GM19238 (cell line): ENCODE data around the gene CDC42BPA.
"Not testable (repeated sequence)": the region's sequence is repeated elsewhere in the genome, so short reads cannot be mapped to it uniquely, and the experiment has no call there.

ENCODE experiments used
- DNase-seq: peaks from one replicate; pipeline ENCODE4 v3.0.0; 2011; ENCODE audit warnings: low spot score; ENCODE audit not compliant: insufficient read length

Gene CDC42BPA

DNA sequence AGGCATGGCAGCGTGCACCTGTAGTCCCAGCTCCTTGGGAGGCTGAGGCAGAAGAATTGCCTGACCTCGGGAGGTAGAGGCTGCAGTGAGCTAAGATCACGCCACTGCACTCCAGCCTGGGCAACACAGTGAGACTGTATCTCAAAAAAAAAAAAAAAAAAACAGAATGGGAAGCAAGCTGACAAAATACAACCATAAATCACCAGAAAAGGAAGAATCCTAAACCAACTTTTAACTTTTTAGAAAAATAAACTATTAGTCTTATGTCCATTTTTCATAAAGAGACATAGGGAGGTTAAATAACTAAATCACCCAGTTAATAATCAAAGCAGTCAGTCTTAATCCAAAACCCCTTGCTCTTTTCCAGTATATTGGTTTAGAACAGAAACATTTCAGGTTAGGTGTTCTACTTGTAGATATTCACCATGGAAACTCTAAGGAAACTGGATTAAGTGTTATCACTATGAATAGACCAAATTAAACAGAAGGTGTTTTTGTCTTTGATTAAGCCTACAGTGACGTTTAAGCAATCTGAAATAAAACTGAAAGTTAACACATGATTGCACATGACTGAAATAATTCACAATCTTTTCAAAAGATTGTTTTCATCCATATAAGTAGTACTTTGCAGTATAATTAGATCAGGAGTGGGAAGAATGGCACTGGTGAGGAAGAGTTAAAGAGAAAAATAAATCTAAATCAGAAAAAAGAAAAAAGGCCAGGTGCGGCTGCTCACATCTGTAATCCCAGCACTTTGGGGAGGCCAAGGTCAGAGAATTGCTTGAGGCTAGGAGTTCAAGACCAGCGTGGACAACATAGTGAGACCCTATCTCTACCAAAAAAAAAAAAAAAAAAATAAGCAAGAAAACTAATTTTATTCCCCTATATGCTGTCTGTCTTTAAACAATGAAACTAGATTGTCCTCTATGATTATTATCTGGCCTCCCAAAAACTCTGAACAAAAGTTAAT lies 9.6 kb downstream of the CDC42BPA start:
- DNase-seq: no peak

DNA sequence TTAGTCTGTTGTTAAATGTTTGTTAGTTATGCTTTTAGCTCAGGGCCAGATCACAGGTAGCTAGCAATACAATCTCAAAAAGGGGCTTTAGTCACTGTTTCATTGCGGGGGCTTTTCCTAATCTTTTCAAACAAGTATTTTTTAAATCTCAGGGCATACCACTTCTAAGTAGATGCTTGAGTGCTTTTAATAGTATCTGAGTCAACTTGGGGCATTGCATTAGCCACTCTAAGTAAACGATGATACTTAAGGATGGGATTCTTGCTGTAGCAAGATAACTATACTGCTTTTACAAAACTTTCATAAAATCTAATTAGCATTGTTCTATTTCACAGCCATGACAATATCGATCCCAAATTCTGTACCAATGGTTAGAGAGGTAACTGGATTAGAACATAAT lies 11.6 kb downstream of the CDC42BPA start:
- DNase-seq: no peak

DNA sequence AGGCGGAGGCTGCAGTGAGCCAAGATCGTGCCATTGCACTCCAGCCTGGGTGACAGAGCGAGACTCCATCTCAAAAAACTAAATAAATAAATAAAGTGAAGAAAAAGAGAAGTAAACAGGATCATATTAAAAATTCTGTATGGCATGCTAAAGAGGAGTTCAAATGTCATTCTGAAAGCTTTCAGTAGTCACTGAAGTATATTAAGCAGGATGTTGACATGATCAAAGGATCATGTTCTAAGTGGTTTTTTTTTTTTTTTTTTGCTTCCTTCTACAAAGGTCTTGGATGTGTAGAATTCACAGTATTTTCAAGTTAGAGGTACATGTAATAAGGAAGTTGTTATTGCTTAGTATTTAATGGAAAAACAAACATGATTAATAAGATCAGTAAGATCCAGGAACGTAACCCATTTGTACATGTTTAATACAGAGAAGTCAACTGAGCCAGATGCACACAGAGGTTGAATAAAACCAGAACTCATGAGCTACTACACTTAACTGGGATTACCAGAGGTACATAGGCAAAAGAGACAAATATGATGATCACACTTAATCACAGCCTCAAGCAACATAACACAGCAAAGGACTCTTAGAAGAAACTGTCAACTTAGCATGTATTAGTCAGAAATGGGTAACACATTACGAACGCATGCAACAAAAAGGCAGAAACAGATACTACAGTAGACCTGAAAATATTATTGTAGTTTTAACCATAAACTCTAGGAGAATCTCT lies 12.2 kb downstream of the CDC42BPA start:
- DNase-seq: no peak

DNA sequence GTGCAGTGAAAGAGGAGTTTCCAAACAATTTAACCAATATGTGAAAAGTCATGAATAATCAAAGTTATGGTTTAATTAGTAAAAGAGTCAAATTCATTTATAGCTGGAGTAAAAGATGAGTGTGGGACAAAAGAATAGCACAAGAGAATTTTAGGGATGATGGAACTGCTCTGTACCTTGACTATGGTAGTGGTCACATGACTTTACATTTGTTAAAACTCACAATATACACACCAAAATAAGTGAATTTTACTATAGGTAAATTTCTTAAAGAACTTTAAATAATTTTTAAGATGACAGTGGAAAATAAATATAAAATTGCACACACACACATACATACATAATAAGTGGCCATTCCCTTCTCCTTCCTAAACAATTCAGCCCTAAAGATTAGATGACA lies 13.6 kb downstream of the CDC42BPA start:
- no peak for DNase-seq

DNA sequence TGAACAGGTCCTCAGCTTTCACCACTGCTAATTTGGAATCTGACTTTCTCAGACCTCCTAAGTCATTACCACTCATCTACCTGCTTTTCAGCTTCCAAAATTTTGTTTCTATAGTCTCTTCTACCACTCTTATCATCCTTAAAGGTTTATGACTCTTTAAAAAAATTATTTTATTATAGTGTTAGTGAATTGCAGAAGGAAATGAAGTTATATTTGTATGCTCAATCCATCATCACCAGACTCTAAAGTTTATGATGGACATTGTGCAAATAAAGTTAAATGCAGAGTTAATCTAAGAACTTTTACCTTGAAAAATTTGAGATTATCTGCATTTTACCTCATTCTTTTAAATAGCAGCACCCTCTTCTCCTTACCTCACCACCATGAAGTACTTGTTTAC lies 14.6 kb downstream of the CDC42BPA start:
- no peak for DNase-seq

DNA sequence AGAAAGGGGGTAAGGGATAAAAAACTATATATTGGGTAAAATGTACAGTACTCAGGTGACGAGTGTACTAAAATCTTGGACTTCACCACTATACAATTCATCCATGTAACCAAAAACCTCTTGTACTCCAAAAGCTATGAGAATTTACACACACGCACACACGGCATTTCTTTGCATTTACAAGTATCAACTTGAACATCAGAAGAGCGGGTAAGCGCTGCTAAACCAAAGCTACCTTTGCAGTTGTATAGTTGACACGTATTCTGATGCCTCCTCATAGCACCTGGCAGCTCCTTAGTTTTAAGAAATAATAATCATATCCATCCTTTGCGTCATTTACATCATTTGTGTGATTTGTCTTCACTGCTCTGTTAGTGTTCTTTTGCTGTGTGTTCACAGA lies 17.6 kb downstream of the CDC42BPA start:
- no peak for DNase-seq

DNA sequence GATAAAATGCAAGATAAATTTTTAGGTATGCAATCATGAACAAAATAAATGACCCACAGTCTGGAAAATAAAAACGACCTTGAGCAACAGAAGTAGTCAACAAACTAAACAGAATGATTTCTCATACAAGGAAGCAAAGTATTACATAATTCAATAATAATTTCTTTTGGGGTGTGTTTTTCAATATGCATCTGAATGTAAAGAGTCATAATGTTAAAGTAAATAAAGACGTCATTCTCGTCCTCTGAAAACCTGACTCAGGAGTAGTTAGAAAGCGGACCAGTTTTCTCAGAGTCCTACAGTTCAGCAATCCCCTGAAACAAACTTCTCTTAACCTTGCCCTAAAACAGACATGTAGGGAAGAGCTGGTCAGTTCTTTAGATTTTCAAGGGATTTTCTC lies 18.6 kb downstream of the CDC42BPA start:
- no peak for DNase-seq

DNA sequence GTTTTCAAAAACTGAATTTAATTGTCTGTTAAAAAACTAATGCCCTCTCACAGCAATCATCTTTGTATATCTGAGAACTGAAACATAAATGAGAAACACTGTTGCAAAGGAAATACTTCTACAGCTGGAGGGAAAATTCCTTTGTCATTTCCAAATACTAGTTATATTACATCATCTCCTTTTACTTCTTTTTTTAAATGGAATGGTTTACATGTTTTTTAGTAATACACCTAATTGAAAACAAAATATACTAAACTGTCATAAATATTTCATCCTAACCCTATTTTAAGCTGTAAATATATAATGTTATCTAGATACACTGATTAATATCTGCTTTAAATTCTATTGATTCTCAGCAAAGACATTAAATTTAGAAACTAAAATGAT lies 19.1 kb downstream of the CDC42BPA start:
- no peak for DNase-seq

DNA sequence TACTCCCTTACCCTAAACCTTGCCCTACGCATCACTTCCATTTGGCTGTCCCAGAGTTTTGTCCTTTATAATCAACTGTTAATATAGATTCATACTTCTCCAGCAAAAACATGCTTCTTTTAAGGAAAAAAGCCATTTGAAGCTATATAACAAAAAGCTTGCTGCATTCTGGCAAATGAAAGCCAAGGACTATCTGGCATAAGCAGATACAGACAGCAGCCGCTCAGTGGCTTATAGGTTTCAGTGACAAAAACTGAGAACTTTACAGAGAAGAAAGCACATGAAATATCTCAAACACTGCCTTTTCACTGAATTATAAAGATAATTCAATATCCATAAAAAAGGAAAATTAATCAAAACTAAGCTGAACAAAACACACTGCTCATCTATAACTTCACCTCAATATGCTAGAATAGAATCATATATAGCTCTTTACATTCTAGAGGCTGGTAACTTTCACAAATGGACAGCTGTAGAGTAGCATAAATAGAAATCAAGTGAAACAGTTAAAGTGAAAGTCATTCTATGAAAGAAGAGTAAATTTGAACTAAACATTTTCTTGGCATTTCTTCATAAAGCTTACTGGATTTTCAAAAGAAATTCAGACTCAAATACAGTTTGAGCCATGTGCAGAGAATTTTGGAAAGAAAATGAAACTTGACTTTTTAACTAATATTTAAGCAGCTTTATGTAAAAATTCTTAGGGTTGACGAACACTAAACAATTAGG lies 19.6 kb downstream of the CDC42BPA start:
- DNase-seq: no peak

DNA sequence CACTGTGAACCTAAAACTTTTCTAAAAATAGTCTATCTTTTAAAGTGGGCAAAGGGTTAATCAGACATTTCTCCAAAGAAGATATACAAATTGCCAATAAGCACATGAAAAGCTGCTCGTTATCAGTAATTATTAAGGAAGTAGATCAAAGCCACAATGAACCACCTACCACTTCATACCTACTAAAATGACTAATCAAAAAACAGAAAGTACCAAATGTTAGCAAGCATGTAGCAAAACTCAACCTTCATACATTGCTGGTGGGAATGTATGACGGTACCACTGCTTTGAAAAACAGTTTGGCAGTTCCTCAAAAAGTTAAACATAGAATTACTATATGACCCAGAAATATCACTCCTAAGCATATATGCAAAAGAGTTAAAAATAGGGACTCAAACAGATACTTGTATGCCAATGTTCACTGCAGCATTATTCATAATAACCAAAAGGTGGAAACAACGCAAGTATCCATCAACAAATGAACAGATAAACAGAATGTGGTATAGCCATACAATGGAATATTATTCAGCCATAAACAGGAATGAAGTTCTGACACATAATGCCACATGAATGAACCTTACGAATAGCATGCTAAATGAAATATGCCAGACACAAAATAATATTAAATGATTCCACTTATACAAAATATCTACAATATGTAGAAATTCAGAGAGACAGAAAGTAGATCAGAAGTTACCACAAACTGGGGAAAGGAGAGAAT lies 21.1 kb downstream of the CDC42BPA start:
- no peak for DNase-seq

DNA sequence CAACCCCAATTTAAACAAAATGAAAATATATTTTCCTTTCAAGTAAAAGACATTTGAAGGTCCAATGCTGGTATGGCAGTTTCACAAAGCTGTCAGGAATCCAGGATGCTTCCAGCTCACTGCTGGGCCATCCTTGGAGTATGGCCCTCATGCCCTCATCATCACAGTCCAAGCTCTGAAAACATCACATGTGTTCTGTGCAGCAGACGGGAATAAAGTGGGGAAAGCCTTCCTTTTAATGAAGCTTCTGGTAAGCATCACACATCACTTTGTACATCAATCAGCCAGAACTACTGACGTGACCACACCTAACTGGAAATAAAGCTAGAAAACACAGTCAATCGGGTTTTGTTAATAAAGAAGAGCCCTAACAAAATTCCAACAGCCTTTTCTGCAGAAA lies 22.7 kb downstream of the CDC42BPA start:
- no peak for DNase-seq

DNA sequence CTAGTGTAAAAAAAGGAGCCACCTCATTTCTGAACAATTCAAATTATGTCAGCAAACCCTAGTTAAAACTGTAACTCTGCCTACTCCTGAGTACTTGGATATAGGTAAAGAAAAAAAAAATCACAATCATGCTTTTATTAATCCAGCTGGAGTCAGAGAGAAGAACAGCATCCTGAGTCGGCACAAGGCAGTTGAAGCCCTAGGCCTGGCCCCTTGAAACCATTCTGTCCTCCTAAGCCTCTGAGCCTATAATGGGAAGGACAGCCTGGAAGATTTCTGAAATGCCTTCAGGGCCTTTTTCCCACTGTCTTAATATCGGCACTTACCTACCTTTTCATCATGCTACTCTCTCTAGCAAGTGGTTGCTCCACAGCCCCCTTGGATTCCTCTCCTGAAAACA lies 32.5 kb downstream of the CDC42BPA start:
- DNase-seq: no peak

DNA sequence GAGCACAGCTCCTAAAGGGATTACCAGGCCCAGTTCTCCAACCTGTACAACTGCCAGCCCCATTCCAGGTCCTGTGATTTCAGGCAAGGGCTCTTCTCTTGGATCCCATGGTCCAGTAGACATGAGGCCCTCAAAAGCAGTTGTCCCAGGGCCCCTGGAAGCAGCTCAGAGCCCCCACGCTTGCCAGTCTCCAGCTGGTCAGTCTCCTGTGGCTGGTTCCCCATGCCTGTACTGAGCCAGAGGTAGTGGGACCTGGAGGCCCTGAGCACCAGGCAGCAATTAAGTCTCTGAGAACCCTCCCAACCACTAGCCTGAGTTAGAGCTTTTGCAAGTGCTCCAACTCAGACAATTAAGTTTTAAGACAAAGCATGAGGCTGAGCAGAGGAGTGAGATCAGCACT lies 36.9 kb downstream of the CDC42BPA start:
- no peak for DNase-seq

DNA sequence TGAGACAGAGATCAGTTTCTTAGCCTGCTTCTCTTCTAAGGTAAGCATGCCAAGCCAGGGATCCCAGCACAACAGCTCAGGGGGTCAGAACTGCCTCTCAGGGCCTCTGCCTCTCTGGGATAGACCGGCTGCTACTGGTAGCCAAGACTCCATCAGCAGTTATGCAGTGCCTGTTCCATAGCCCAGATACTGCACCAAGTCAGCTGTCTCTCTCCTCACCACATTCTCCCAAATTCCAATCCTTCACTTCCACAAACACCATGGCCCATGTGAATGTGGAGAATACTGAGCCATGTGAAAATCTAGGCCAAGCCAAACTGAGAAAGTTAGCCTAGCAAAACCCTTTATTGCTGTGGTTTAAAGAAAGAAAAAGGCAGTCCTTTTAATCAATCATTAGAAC lies 37.5 kb downstream of the CDC42BPA start:
- no peak for DNase-seq

DNA sequence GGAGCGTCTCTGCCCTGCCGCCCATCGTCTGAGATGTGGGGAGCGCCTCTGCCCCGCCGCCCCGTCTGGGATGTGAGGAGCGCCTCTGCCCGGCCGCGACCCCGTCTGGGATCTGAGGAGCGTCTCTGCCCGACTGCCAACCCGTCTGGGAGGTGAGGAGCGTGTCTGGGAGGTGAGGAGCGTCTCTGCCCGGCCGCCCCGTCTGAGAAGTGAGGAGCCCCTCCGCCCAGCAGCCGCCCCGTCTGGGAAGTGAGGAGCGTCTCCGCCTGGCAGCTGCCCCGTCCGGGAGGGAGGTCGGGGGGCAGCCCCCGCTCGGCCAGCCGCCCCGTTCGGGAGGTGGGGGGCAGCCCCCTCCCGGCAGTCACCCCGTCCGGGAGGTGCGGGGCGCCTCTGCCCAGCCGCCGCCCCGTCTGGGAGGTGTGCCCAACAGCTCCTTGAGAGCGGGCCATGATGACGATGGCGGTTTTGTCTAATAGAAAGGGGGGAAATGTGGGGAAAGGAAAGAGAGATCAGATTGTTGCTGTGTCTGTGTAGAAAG lies 42.1 kb downstream of the CDC42BPA start:
- DNase-seq: not testable (repeated sequence)

DNA sequence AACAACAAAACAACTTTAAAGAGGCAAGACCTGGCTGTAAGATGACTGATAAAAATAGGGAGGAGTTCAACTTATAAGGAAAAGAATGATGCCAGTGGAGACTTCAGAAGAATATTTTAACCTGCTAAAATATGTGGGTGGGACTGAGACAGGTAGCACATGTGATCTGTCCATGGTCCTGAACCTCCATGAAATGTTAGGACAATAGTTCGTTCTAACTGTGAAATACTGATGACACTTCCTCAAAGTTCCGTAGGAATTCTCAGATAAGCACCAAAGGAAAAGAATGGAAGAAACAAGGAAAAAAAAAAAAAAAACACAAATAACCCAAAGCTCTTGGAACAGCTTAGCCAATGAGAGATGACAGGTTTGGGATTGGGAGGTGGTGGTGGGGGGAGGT lies 44.7 kb downstream of the CDC42BPA start:
- no peak for DNase-seq

DNA sequence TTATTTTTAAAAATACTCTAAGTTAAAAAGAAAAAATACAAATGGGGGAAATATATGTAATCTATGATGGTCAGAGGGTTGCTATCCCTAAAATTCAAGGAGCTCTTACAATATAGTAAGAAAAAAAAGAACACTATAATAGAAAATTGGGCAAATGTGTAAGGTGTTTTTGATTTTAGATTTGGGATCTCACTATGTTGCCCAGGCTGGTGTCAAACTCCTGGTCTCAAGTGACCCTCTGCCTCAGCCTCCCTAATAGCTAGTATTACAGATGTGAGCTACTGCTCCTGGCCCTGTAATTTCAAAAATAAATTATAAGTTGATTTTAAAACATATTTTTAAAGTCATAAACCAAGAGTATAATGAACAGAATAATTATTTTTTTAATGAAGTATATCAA lies 45.9 kb downstream of the CDC42BPA start:
- no peak for DNase-seq

DNA sequence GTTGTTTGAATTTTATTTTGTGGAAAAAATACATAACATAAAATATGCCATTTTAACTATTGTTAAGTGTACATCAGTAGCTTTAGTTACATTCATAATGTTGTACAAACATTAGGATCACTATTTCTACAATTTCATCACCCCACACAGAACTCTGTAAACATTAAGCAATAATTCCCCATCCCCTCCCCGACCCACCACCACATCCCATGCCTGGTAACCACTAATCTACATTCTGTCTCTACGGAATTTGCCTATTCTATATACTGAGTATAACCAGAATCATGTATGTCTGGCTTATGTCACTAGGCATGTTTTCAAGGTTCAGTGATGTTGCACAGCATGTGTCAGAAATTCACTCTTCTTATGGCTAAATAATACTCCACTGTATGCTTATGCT lies 47.7 kb downstream of the CDC42BPA start:
- no peak for DNase-seq

DNA sequence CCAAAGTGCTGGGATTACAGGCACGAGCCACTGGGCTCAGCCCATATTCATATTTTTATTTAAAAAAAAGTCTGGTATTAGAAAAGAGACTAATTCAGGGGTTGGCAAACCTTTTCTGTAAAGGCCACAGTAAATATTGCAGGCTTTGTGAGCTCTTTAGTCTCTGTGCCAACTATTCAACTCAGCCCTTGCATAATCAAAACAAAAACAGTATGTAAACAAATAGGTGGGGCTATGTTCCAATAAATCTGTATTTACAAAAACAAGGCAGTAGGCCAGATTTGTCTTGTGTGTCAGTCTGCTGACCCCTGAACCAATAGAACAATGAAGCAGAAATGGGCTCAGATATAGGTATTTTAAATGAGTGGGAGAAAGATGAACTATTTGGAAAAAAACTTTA lies 49.3 kb downstream of the CDC42BPA start:
- no peak for DNase-seq

DNA sequence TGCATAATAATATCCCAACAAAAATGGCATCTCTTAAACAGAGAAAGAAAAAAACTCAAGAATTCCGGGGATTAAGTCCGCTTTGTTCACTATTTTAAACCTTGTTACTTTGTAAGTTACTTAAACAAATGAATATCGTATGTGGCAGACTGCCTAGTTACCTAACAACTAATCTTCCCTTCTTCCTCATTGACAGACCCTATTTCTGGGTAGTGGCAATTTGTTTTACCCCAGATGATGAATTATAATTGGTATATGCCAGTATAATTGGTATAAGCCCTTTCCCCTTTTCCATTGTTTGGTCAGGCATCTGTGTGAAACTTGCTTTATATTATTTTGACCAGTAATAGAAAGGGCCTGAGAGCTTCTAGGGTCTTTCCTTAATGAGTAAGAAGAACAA lies 52.4 kb downstream of the CDC42BPA start:
- no peak for DNase-seq

DNA sequence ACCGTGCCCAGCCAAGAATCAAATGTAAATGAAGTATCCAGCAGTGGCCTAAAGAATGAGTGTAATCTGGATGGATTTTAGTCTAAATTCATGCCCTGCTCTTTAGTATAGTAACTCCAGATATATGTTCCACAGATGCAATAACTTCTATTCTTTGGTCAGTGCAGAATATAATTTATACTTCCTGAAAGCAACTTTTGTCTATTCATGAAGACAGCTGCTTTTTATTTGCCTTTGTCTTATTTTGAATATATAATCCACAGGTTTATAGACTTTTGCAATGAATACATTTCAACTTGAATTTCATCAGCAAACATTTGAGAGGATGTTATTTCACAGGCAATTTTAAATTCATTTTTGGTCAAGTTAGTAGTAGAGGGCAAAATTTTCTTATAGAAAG lies 54.4 kb downstream of the CDC42BPA start:
- DNase-seq: no peak
